Stimulated activated CD8-positive, alpha-beta memory T cell treated with anti-CD3 and anti-CD28 coated beads, Interleukin-7, amount 100 ng/mL, for 1 hour (primary cell): ENCODE data around the gene SETD7.

Source experiments
- DNase-seq, 2 donors: peaks; one replicate each; pipeline ENCODE4 v3.0.0-alpha.2; 2020; ENCODE audit warnings: low read depth in 2 of 2

The SETD7 gene

DNA sequence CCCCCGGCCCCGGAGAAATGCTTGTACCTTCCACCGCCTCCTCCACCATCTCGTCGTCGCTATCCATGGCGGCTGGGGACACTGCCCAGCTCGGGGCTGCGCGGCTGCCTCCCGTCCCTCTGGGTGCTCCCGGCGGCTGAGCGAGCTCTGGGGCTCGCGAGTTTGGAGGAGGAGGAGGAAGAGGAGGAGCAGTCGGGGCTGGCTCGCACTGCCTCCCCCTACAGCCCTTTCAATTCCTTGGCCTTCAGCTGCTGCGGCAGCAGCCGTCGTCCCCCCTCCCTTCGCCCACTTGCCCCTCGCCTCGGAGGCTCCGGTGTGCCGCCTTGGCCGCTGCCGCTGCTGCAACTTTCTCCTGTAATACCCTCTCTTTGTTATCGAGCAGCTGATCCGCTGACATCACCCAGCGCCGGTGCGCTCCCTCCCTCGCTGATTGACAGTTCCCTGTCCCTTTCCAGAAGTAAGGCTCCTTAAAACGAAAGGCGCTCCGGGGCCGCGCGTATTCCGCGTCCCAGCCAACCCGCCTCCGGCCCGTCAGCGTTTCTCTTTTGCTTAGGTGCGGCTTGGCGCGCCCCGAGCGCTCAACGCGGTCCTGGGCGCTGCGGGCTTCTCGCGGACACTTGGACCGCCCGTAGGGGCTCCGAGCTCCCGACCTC, at the start of gene SETD7:
TSS of gene SETD7 (minus strand) at position 149 of the 653 bp plus-strand sequence. CDS start at position 67, 82 bp downstream.
- DNase-seq = no peak

DNA sequence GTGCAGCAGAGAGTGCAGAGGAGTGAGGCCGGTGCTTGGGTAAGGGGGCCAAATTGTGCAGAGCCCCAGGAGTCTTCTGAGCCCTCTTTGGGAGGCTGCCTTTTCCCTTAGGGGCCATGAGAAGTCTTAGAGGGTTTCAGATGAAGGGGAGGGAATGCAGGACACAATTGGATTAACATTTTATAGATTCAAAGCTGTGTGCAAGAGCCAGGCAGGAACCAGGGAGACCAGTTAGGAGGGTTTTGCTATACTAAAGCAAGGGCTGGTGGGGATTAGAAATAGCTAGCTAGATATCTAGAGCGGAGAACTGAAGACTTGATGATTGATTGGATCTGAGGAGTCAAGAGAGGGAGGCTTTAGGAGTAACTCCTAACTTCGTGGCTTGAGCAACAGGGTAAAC, 49.5 kb upstream of the SETD7 start:
- DNase-seq = no peak

DNA sequence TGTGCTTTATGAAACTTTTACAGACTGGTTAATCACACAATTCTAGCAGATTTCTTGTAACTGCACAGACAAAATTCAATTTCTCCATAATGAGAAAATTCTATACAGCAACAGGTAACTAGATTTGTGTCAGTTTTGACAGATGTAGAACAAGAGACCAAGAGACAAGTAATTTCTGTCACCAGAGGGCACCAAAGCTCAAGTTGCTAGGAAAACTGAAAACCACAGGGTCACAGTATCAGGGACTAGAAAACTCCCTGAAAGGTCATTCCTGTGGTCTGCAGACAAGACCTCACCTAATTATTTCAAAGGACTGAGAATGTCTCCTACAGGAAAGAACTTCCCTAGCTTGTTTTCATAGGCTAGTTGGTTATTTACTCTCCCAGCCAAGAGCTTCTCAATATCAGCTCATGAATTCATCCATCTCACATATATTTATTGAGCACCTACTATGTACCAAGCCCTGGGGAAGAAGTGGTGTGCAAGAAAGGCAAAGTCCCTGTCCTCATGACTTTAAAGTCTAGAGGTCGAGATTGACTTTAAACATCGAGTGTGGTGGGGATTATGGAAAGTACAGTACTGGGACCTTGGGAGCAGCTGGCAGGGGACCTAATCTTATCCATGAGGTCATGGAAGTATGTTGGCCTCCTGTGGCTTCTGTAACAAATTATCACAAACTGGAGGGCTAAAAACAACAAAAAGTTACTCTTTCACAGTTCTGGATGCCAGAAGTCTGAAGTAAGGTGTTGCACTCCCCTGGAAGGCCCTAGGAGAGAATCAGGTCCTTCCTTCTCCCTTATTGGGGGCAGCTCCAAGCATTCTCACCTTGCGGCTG, 47.8 kb upstream of the SETD7 start:
- DNase-seq = no peak

DNA sequence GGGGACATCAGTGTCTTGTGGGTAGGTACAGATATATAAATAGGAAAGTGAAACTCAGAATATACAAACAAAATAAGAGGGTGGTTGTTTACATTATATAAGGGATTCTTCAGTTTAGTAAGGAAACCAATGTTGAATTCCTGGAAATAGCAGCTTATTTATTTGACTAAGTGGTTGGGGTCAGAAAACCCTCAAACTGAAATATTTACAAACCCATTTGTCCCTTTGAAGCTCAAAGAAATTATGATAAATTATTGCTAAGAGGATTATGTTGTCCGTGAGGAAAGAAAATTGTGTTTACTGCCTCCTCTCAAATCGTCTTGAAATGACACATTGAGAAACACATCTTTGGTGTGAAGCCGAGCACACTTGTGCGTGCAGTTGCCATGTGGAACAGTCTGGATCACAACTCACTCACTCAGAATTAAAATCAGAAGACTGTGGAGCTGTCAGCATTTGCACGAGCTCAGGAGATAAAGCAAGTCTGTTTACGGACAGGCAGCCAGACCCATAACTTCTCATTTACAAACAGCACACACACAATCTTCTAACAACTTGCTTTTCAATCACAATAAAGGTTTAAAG, 46.8 kb upstream of the SETD7 start:
- no peak for DNase-seq

DNA sequence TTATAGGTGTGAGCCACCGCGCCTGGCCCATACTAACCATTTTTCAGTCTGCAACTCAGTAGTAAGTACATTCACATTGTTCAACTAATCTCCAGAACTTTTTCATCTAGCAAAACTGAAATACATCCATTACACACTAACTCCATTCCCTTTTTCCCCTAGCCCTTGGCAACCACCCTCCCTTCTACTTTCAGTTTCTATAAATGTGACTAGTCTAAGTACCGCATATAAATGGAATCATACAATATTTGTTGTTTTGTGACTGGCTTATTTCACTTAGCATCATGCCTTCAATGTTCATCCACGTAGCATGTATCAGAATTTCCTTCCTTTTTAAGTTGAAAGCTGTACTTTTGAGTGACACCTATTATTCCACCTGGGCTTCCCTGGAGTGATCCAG, 44.6 kb upstream of the SETD7 start:
- DNase-seq = no peak

DNA sequence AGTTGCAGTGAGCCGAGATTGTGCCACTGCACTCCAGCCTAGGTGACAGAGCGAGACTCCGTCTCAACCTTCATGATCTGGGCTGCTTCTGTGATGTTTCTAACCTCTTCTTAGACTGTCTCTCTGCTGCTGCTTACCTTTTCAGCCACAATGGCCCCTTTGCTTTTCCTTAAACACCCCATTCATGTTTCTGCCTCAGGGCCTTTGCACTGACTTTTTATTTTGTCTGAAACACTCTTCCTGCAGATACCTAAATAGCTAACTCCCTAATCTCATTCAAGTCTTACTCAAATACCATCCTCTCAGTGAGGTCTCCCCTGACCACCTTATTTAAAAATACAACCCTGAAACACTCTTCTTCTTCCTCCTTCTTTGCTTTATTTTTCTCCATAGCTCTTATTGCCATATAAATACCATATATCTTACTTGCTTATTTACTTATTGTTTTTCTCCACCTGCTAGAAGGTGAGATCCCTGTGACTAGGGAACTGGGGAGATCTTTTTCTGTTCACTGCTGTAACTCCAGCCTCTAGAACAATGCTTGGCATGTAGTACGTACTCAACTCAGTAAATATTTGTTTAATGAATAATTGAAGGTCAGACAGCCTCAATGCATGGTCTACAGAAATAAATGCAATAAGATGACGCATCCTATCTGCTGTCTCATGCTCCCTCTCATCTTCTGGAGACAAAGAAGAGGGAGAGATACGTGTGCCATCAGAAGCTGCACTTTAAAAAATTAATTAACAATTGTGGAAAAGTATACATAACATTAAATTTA, 43.8 kb upstream of the SETD7 start:
- DNase-seq = no peak

DNA sequence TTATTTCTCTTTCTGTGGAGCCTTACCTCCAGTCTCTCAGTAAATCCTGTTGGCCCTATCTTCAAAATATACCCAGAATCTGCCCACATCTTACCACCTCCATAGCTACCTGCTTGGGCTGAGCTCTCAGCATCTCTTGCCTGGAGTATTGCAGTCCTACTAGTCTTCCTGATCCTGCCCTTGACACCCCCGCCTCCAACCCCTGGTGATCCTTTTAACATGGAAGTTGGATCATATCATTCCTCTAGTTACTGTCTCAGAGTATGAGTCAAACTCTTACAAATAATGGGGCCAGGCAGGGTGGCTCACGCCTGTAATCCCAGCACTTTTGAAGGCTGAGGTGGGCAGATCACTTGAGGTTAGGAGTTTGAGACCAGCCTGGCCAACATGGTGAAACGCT, 43.1 kb upstream of the SETD7 start:
- DNase-seq = no peak

DNA sequence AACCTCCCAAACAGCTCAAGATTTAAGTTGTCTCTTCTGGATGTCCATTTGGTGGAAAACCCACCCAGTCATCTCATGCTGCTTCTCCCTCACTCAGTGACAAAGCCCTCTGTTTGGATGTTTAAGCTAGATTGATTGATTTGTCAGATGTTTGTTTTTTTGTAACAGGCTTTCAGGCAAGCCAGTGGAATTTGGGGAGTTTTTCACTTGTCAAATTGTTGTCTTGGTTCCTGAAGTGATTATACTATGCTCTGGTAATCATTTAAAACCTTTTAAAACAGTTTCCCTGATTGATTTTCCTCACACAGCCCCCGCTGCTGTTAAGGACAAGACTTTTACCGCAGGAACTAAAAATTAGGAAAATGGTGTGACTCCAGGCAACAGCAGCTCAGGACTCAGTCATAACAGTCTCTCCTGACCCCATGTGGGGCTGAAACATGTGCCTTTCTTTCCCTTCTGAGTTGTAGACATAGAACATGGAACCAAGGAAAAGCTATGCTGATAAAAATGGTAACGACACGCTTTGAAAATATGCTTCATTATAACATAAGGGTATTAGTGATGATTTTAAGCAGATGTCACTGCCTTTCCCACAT, 40.8 kb upstream of the SETD7 start:
- no peak for DNase-seq

DNA sequence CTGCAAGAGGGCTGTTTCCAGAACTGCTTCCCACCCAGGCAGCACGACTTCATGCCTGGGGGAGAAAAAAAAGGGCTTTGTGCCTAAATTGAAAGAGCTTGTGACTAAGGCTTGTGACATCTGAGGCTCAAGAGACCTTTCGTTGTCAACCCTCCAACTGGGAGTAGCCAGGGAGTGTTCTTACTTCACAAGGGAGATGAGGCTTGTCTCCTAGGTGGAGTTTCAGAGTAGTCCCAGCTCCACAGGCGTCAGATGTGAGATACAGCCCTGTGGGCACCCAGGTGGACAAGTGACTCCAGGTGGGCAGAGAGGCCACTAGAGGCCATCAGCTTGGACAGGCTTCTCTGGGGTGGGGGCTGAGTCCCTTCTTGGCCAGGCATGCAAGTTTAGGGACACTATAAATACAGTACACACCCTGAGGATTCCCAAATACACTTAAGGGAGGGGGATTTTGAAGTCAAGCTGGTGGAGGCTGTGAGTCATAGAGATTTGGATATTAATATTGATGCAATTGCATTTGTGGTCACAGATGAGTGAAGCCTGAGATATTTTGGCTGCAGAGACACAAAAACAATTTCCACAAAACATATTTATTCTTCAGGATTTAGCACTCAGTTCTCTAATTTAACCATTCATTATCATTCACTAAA, 40.1 kb upstream of the SETD7 start:
- no peak for DNase-seq

DNA sequence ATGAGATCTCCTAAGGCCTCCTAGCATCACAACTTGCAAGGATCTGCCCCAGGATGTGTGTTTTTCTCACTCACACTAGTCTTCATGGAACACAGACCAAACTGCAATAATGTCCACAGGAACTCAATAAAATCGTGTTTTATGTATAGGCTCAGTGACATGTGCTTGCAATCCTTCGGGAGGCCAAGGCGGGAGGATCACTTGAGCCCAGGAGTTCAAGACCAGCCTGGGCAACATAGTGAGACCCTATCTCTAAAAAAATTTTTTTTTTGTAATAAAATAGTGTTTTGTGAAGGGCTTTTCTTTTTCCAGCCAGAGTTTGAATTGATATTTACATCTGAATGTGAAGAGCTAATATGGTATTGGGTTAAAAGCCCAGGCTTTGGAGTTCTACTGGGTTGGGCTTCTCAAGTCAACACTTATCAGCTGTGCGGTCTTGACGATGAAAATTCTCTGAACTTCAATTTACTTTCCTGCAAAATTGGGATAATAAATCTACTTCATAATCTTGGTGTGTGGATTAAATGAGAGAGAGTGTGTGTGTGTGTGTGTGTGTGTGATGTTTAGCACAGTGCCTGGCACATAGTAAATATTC, 38.7 kb upstream of the SETD7 start:
- no peak for DNase-seq

DNA sequence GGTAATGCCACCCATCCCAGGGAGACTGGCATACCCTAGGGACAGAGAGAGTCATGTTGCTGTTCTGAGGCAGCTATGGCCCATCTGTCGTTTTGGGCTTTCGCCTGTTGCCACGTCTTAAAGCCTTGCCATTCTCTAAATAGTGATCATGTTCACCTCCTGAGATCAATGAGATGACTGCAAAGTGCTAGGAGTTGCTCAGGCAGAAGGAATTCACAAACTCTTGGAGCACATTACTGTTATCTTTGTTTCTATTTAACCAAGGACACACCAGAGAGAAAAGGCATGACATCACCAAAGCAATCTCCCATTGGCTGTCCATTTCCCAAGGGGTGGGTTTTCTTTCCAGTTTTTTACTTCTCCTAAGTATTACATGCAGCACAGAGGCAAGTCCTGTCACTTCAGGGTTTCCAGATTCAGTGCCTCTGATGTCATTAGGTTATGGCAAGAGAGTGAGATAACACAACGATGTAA, 37.1 kb upstream of the SETD7 start:
- DNase-seq = no peak

DNA sequence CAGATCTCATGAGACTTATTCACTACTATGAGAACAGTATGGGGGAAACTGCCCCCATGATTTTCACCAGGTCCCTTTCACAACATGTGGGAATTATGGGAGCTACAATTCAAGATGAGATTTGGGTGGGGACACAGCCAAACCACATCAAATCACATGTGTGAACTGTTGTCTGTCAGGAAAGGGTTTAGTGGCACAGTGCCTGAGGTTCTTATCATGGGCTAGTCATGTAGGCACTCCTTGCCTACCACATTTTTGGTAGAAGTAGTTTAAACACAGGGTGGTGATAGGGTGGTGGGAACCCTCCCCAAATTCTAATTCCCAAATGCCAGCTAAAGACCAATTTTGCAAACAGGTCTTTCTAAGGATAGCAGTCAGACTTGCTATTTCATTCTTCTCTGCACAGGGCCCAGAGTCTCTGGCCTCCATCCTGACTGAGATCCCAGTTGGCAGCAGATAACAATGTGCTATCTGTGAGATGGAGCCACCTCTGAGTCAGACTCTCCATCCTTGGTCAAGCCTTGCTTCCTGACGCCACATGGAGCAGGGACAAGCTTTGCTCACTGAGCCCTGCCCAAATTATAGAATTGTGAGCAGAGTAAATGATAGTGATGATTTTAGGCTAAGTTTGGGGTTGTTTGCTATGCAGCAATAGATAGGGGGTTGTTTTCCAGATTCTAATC, 33.5 kb upstream of the SETD7 start:
- DNase-seq = no peak

DNA sequence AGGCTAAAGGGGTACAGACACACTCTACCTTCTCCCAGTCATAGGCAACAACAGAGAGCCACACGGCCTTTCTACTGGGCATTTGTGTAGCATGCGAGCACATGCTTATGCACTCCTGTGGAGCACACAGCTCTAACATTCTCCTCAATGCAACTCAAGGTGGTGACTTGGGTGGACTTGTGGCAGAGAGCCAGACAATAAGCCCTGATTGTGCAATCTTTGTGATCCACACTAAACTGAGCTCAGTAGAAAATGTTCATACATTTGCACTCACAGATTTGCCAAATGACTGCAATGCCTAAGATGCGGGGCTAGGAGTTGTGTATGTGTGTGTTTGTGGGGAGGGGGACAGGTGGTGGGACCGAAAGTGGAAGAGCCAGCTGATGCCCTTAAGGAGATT, 31.4 kb upstream of the SETD7 start:
- no peak for DNase-seq

DNA sequence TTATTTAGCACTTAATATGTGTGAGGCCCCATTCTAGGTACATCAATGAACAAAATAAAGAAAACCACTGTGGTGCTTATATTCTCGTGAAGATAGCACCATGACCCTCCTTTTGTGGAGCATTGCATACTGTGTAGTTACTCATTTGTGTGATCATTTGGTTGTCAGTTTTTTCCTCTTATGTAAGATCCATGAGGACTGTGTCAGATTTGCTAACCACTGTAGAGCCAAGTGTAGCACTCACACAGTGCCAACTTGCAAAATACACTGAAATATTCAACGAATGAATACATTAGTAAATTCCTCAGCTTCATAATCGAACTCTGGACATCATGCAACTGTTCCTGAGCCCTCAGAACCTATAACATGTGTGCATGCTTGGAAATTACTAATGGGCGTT, 29.5 kb upstream of the SETD7 start:
- DNase-seq = no peak

DNA sequence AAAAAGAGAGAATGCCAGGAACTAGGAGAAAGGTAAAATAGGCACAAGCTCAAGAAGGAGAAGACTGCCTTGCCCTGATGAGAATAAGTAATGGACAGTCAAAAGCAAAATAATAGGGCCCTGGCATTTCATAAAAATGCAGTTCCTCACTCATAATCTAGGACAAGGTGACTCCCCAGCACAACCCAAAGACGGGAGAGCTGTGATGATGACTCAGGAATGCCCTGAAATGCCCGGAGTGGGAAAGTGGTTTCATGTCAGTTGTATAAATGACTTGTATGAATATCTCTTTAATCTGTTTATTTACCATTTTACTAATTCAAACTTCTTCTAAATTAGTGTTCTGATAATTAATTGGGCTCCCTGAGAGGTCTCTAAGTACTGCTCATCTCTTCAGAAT, 28.8 kb upstream of the SETD7 start:
- DNase-seq = no peak

DNA sequence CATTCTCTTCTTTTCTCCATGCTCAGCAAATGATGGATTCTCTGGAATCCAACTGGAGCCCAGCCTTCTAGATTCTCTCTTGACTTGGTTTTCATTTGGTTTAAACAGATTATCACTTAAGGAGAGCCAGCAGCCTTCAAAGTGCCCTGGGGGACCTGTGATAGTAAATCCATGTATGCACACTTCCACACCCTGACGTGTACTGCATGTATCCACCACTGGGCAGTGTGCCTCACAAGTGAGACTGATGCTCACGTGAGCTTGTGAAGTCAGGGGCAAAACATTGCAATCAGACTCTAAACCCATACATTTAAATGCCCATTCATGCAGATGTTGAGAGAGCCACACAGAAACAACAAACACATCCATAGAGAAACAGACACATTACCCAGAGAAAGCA, 28.0 kb upstream of the SETD7 start:
- DNase-seq = no peak

DNA sequence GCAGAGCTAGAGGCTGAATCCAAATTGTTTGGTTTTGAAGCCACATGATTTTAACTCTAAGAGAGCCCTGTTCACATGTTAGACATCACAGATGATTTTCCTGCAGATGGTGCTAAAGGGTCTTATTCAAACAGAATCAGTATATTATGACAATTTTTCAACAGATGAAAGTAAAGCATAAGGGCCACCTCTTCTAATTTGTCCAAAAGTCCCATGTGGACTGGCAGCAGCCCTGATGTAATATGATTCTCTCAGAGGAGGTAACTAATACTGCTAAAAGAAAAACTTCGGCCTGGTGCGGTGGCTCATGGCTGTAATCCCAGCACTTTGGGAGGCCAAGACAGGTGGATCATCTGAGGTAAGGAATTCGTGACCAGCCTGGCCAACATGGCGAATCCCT, 26.0 kb upstream of the SETD7 start:
- DNase-seq = no peak

DNA sequence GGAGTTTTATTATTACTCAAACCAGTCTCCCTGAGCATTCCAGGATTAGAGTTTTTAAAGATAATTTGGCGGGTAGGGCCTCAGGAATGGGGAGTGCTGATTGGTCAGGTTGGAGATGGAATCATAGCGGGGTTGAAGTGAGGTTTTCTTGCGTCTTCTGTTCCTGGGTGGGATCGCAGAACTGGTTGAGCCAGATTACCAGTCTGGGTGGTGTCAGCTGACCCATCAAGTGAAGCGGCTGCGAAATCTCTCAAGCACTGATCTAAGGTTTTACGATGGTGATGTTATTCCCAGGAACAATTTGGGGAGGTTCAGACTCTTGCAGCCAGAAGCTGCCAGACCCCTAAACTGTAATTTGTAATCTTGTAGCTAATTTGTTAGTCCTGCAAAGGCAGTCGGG, 25.1 kb upstream of the SETD7 start:
- DNase-seq = no peak

DNA sequence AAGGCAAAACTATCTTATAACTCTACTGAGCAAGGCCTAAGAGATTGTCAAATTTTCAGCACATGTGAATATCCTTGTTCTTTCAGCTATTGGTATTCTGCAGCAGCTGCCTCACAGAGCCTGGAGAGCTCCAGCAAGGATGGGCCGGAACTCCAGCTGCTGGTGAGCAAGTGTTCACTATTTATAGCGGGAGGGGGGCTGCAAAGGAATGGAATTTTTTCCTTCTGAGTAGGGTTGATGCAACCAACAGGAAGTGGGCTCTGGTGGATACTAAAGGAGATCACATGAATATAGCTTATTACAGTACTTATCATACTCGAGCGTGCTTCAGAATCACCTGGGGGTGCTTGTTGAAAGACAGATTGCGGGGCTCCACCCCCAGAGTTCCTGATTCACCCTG, 20.2 kb upstream of the SETD7 start:
- DNase-seq = no peak

DNA sequence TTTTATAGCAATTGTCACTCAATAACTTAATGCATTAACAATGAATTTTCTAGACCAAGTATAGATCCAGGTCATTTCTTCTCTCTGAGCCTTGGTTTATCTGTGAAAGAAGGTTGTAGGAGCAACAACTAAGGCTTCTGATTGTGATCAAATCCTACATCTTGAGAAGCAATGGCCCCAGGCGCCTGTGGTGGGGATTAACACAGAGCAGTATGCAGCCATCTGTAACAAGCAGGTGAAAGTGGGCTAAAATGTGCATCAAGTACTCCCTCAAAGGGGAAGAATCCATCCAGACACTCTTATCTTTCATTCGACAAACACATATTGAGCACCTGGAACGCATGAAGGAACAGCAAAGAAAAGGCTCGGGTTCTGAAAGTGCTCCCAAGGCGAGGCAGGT, 19.1 kb upstream of the SETD7 start:
- DNase-seq = no peak
